ENCODE results near the gene GRIA1.

DNA sequence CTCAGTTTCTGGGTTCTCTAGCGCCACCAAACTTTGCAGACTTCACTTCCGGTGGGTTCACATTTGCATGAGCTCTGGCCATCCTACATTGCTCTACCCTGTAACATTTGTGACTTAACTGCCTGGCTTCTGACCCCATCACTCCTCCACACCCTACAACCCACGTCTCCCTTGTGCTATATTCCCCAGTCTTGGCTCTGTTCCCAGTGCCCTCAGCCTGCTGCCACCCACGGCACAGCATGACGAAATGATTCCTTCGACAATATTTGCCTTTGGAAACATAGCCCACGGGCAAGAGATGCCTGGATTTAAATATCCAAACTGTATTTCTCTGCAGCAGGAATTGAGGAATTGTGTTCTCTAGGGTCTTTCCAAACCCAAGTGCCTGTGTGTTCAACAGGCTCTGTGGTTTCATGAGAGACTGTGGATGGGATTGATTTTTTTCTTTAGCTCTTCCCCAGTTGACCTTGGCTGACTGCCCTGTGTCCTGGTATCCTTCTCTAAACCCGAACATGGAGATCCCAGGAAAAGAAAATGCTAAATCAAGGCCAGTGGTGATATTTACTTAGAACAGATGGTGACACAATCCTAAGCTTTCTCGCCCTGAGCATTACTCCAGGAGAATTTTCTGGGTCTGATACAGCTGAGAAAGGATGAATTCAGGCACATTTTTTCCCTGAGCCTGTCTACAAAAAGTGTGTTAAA, 44.4 kb upstream of the GRIA1 start:
- TF ChIP-seq, protein P1, sequence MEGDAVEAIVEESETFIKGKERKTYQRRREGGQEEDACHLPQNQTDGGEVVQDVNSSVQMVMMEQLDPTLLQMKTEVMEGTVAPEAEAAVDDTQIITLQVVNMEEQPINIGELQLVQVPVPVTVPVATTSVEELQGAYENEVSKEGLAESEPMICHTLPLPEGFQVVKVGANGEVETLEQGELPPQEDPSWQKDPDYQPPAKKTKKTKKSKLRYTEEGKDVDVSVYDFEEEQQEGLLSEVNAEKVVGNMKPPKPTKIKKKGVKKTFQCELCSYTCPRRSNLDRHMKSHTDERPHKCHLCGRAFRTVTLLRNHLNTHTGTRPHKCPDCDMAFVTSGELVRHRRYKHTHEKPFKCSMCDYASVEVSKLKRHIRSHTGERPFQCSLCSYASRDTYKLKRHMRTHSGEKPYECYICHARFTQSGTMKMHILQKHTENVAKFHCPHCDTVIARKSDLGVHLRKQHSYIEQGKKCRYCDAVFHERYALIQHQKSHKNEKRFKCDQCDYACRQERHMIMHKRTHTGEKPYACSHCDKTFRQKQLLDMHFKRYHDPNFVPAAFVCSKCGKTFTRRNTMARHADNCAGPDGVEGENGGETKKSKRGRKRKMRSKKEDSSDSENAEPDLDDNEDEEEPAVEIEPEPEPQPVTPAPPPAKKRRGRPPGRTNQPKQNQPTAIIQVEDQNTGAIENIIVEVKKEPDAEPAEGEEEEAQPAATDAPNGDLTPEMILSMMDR (IDR thresholded peaks at IDR 0.05), result no peak
- TF ChIP-seq POLR2A (IDR thresholded peaks at IDR 0.05), result no peak
